Loucy (cell line): Measurements from ENCODE around the gene UGT1A9.

ENCODE experiments used
- CTCF ChIP-seq: fragments of 200-600 bp; sonication (generic); conservative IDR thresholded peaks from 2 replicates; pipeline ENCODE4 v1.5.1; 2014; ENCODE audit warnings: mild to moderate bottlenecking, antibody characterized with exemption, low read length
- EZH2phosphoT487 ChIP-seq: fragments of 200-600 bp; IDR thresholded peaks from 2 replicates; pipeline ENCODE4 v1.6.1; 2018; ENCODE audit warnings: antibody characterized with exemption, mild to moderate bottlenecking, moderate library complexity, borderline replicate concordance

- TF ChIP-seq CTCF: no peak
- no peak for TF ChIP-seq EZH2phosphoT487
These were observed 127.5 kb downstream of the UGT1A9 start for GRCh38 chr2:233799087-233799665.
